Stomach (tissue), 4 donors: ENCODE measurements around the gene ZFYVE16.

ENCODE experiments used
- CTCF ChIP-seq, 7 experiments: fragments of 450-650 bp in 4 of 7; fragments of 200-600 bp in 3 of 7; sonication (generic) in 3 of 7; IDR thresholded peaks; one replicate each; pipeline ENCODE4 v1.5.1; 2016 to 2019; ENCODE audit warnings: antibody characterized with exemption in 7 of 7, control low read depth in 2 of 7, mild to moderate bottlenecking in 1 of 7
- EP300 ChIP-seq: sonication (generic); formaldehyde crosslinking; IDR thresholded peaks from one replicate; pipeline ENCODE4 v1.6.1; 2017; ENCODE audit warnings: antibody characterized with exemption
- POLR2A ChIP-seq, 4 donors: fragments of 450-650 bp; IDR thresholded peaks; one replicate each; pipeline ENCODE4 v1.6.1; 2016; ENCODE audit warnings: antibody characterized with exemption in 4 of 4, control low read depth in 2 of 4, mild to moderate bottlenecking in 1 of 4, moderate library complexity in 1 of 4
- POLR2AphosphoS5 ChIP-seq, 3 donors: sonication (generic); formaldehyde crosslinking; IDR thresholded peaks; one replicate each; pipeline ENCODE4 v1.6.1; 2016; ENCODE audit warnings: antibody characterized with exemption in 3 of 3

- TF ChIP-seq CTCF (IDR thresholded peaks at IDR 0.05) (no peak), POLR2A (IDR thresholded peaks at IDR 0.05) (no peak), EP300 (no peak), POLR2AphosphoS5 (IDR thresholded peaks at IDR 0.05) (no peak)
Observed at GRCh38 chr5:80468131-80468530, 60.3 kb downstream of the ZFYVE16 start.
